ENCODE measurements around the gene SSBP4. TPM values are rescaled to one million over a fixed set of nuclear protein-coding genes. Genes with fewer than 3 reads are reported as not detected.

The SSBP4 gene
- total RNA-seq, 1 donor from 2014 or later, result 60.7 TPM

GRCh38 chr19:18464646-18465045, 45.4 kb downstream of the SSBP4 start:
- H3K36me3 Mint-ChIP-seq (ENCODE audit: low read depth, unreplicated experiment), result peaks cover 6% of the 10 kb centered on the region
- no peak for DNase-seq (ENCODE audit: low spot score)
- peaks cover 7% of the 10 kb centered on the region for H3K27me3 Mint-ChIP-seq (ENCODE audit: unreplicated experiment)
- H3K27ac Mint-ChIP-seq (ENCODE audit: unreplicated experiment), result no peak overlapping the region
- no peaks in the 10 kb centered on the region for H3K4me1 Mint-ChIP-seq (ENCODE audit: unreplicated experiment)
- no peak for TF ChIP-seq CTCF (IDR thresholded peaks at IDR 0.05; ENCODE audit: unreplicated experiment)
- no peak overlapping the region for H3K4me3 Mint-ChIP-seq (ENCODE audit: unreplicated experiment)
- H3K9me3 Mint-ChIP-seq (ENCODE audit: unreplicated experiment), result no peaks in the 10 kb centered on the region

GRCh38 chr19:18465214-18465963, 46.2 kb downstream of the SSBP4 start:
- H3K27ac Mint-ChIP-seq (ENCODE audit: unreplicated experiment), result no peak overlapping the region
- peak overlapping the region; percentile 83 for H3K4me3 Mint-ChIP-seq (ENCODE audit: unreplicated experiment)

GRCh38 chr19:18465964-18466339, 46.8 kb downstream of the SSBP4 start:
- no peak for DNase-seq (ENCODE audit: low spot score)
- TF ChIP-seq CTCF (IDR thresholded peaks at IDR 0.05; ENCODE audit: unreplicated experiment), result no peak
- Mint-ChIP-seq H3K27ac (ENCODE audit: unreplicated experiment) (no peak overlapping the region), H3K27me3 (ENCODE audit: unreplicated experiment) (peaks cover 7% of the 10 kb centered on the region), H3K4me3 (ENCODE audit: unreplicated experiment) (no peak overlapping the region), H3K9me3 (ENCODE audit: unreplicated experiment) (no peaks in the 10 kb centered on the region), H3K4me1 (ENCODE audit: unreplicated experiment) (no peaks in the 10 kb centered on the region), H3K36me3 (ENCODE audit: low read depth, unreplicated experiment) (peaks cover 6% of the 10 kb centered on the region)

More at GRCh38 chr19:18465214-18465963, 46.2 kb downstream of the SSBP4 start:
- Mint-ChIP-seq H3K9me3 (ENCODE audit: unreplicated experiment) (no peaks in the 10 kb centered on the region), H3K4me1 (ENCODE audit: unreplicated experiment) (no peaks in the 10 kb centered on the region), H3K36me3 (ENCODE audit: low read depth, unreplicated experiment) (peaks cover 6% of the 10 kb centered on the region), H3K27me3 (ENCODE audit: unreplicated experiment) (peaks cover 7% of the 10 kb centered on the region)
- DNase-seq (ENCODE audit: low spot score), result no peak
- no peak for TF ChIP-seq CTCF (IDR thresholded peaks at IDR 0.05; ENCODE audit: unreplicated experiment)

- H3K27ac Mint-ChIP-seq (ENCODE audit: unreplicated experiment), result no peak overlapping the region
- H3K9me3 Mint-ChIP-seq (ENCODE audit: unreplicated experiment), result no peaks in the 10 kb centered on the region
- TF ChIP-seq CTCF (IDR thresholded peaks at IDR 0.05; ENCODE audit: unreplicated experiment), result no peak
- H3K4me1 Mint-ChIP-seq (ENCODE audit: unreplicated experiment), result no peaks in the 10 kb centered on the region
- H3K4me3 Mint-ChIP-seq (ENCODE audit: unreplicated experiment), result no peak overlapping the region
- H3K36me3 Mint-ChIP-seq (ENCODE audit: low read depth, unreplicated experiment), result peaks cover 6% of the 10 kb centered on the region
- H3K27me3 Mint-ChIP-seq (ENCODE audit: unreplicated experiment), result peaks cover 7% of the 10 kb centered on the region
- no peak for DNase-seq (ENCODE audit: low spot score)
Measured at GRCh38 chr19:18466354-18466753, 47.2 kb downstream of the SSBP4 start.

- peak overlapping the region; percentile 54 for H3K27ac Mint-ChIP-seq (ENCODE audit: unreplicated experiment)
- TF ChIP-seq CTCF (IDR thresholded peaks at IDR 0.05; ENCODE audit: unreplicated experiment), result no peak
- no peak for DNase-seq (ENCODE audit: low spot score)
- H3K27me3 Mint-ChIP-seq (ENCODE audit: unreplicated experiment), result peaks cover 6% of the 10 kb centered on the region
- H3K9me3 Mint-ChIP-seq (ENCODE audit: unreplicated experiment), result no peaks in the 10 kb centered on the region
- H3K4me1 Mint-ChIP-seq (ENCODE audit: unreplicated experiment), result no peaks in the 10 kb centered on the region
- H3K4me3 Mint-ChIP-seq (ENCODE audit: unreplicated experiment), result peak overlapping the region; percentile 44
- H3K36me3 Mint-ChIP-seq (ENCODE audit: low read depth, unreplicated experiment), result peaks cover 3% of the 10 kb centered on the region
Measured at GRCh38 chr19:18467978-18468377, 48.8 kb downstream of the SSBP4 start.
